NCI-H2107 treated with DMSO at 0.1 percent for 48 hours (cell line): Measurements from ENCODE around the gene CCDC18.
"Not testable (repeated sequence)": the region's sequence is repeated elsewhere in the genome, so short reads cannot be mapped to it uniquely, and the experiment has no call there.

Source experiments
- DNase-seq: peaks from one replicate; lab custom pipeline; 2025; ENCODE audit not compliant: unreplicated experiment; lab: John Stamatoyannopoulos, UW

The CCDC18 gene, protein sequence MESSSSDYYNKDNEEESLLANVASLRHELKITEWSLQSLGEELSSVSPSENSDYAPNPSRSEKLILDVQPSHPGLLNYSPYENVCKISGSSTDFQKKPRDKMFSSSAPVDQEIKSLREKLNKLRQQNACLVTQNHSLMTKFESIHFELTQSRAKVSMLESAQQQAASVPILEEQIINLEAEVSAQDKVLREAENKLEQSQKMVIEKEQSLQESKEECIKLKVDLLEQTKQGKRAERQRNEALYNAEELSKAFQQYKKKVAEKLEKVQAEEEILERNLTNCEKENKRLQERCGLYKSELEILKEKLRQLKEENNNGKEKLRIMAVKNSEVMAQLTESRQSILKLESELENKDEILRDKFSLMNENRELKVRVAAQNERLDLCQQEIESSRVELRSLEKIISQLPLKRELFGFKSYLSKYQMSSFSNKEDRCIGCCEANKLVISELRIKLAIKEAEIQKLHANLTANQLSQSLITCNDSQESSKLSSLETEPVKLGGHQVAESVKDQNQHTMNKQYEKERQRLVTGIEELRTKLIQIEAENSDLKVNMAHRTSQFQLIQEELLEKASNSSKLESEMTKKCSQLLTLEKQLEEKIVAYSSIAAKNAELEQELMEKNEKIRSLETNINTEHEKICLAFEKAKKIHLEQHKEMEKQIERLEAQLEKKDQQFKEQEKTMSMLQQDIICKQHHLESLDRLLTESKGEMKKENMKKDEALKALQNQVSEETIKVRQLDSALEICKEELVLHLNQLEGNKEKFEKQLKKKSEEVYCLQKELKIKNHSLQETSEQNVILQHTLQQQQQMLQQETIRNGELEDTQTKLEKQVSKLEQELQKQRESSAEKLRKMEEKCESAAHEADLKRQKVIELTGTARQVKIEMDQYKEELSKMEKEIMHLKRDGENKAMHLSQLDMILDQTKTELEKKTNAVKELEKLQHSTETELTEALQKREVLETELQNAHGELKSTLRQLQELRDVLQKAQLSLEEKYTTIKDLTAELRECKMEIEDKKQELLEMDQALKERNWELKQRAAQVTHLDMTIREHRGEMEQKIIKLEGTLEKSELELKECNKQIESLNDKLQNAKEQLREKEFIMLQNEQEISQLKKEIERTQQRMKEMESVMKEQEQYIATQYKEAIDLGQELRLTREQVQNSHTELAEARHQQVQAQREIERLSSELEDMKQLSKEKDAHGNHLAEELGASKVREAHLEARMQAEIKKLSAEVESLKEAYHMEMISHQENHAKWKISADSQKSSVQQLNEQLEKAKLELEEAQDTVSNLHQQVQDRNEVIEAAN (N-terminal part only)

DNA sequence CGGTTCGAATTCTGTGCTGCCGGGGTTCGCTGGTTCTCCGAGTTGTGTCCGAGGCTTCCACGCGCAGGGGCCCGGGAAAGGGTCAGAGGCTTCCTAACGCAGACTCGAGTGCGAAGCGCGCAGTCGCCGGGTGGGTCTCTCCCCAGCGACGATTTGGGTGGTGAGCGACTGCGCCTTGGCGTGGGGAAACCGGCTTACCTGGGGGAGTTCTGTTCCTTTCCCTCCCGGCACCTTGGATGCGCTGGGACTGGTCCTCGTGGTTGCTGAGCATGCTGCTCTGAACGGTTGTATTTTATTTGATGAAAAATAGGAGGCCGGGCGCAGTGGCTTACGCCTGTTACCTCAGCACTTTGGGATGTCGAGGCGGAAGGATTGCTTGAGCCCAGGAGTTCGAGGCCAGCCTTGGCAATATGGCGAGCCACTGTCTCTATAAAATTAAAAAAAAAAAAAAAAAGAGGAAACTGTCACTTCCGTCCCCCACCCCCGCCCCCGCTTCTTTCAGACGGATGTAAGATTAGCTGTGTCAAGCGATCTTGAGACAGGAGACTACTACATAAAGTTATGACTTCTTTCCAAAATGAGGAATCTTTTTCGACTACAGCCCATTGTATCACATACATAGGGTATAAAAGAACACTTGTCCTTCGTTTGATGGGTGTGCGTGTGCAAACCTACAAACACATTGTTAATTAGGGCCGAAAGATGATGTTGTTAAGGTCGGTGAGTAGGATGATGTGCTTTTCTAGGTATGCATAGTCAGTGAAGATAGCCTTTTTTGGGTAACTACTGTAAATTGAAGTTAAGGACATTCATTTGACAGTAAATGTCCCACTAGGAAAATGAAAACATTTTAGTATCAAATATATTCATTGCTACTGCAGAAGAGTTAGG, at the start of gene CCDC18:
CCDC18 (plus strand) TSS at position 2 of the 891 bp plus-strand sequence. CDS start 2,638 bp downstream, outside the sequence.
- DNase-seq, result no peak

DNA sequence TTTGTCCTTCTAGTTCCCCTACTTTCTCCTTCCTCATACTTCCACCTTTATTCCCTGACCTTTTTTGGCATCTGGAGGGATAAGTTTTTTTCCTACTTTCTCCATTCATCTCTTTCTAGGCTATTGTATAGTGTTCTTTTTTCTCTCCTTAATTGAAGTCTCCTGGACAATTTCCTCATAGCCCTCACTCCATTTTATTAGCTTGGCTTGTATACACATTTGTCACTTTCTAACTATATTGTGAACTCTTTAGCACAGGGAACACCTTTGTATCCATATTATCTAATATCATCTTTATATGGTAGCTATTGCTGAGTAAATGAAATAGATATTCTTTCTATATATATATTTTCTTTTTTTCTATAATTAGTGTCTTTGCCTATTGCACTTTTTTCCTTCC, 47.9 kb upstream of the CCDC18 start:
- DNase-seq, result no peak

DNA sequence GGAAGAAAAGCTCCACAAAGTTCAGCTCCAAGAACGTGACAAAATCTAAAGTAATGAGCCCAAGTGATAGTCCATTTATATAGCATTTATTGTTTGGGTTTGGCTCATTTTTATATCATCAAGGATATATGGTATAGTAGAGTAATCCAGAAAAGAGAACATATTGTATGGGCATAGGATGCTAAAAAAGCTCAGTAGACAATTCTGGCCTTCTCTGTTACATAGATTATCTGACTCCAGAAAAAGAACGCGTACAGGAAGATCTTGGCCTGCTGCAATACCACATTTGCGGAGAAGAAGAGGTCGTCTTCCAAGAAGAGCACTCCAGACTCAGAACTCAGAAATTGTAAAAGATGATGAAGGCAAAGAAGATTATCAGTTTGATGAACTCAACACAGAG, 44.1 kb upstream of the CCDC18 start:
- DNase-seq, result no peak

DNA sequence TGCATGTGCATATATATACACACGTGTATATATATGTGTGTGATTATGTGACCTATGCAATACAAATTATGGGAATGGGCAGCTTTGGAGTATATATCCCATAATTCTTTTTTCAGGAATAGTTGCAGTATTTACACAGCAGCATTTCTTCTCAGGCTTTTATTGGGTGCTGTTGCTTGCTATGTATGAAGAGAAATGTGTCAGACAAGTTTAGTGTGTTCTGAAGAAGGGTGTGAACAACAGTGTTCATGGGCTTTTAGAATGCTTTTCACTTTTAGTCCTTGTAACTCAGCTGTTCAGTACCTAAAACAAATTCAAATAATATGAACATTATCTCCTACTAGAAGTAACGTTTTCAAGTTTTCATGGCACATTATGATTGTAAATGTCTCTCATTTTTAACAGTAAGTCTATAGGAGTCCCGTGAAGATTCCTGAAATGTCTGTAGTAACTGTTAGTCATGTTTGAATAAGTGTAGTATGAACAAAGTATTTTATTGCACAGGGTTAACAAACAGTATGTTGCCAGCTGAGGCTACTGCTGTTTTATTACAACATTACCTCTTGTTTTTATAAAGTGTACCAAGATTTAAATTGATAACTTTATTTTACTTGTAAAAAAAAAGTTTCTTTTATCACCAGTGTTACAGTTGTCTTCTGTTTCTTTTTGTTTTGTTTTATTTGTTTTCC, 42.8 kb upstream of the CCDC18 start:
- DNase-seq, result no peak

DNA sequence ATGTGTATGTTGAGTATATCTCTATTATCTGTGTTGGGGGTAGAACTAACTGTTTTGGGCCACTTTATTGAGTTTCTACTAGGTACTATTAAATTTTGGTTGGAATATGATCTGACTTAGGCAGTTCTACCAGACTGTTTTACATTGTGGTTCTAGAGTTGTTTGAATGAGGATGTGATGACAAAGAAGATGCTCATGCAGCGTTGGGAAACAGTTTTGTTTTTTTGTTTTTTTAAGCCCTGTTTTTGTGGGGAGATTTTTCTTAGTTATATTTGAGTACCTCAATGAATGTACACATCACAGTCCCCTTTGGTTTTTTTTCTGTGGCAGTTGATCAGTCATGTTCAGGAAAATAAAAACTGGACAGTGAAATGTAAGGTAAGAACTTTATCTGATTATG, 40.4 kb upstream of the CCDC18 start:
- no peak for DNase-seq

DNA sequence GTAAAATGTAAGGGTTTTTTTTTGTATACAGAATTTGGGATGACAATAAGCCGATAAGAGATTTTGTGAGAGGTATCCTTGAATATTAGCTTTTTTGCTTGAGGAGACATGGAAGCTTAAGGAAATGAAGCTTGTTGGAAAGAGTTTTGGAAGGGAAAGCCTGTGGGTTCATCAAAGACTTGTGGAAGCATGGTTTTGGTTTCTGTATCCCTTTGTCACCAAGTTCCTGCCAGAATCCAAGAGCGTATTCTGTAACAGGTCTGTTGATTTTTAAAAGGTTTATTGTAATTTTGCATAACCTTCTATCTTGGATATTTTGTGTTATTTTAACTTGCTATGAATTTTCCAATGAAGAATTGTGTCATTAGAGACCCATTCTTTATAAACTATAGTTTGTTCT, 38.4 kb upstream of the CCDC18 start:
- DNase-seq, result no peak

DNA sequence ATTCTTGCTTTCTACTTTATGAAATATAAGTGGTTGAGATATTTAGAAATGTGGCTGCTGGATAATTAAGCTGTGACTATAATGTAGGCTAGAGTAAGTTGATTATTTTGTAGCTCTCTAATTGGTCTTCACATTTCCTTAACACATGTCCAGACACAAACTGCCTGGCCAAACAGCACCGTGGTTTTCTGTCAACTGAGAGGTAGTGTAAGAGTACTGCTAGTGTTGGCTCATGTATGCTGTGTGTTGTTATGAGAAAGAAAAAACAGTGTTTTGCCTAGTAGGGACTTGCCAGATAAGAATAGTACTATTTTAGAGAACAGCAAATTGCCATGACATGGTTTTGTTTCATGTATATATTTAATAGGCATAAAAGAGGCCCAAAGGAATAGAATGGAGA, 37.4 kb upstream of the CCDC18 start:
- DNase-seq, result no peak

DNA sequence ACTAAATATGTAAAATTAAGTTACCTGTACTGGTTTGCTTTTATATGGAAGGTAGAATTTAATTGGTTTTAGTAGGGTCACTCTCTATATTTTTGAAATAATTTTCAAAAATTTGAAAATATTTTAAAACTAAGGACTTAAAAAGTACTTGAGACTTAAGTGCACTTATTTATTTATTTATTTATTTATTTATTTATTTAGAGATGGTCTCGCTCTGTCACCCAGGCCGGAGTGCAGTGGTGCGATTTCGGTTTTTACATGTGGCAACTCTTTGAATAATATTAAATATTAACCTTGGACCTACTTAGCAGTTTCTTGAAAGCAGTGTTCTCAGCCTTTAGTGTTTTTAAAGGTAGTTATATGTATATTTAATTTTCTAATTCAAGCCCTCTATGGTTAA, 36.8 kb upstream of the CCDC18 start:
- no peak for DNase-seq

DNA sequence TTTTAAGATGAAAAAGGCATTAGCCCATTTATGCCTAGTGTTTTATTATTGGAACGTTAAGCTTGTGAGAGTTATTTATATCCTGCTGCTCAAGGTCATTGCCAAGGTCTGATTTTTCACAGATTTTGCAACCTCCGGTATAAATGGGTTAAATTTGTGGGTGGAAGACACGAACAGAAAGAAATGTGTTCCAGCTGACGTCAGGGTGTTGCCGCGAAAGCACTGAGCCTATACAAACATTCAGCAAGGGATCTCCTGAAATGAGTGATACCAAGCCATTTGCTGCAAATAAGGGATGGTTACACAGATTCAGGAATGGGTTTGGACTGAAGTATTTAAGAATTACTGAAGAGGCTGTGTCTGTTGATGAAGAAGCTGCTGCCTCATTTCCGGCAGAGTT, 32.5 kb upstream of the CCDC18 start:
- DNase-seq, result no peak

DNA sequence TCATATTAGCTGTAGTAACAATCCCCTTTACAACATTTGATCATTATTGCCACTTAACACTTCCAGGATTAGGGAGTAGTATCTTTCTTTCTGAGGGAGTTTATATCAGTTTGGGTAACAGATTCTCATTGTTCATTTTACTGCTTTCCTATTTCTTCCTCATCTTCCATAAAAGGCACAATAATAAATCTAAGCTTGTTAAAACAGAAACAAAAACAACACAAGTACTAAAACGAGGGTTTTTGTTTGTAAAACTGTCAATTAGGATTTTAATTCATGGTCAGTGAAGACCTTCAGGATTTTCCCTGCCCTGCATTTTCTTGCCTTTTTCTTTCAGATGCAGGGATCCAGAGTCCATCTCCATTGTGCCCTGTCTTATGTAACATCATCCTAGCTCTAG, 29.8 kb upstream of the CCDC18 start:
- DNase-seq, result no peak

DNA sequence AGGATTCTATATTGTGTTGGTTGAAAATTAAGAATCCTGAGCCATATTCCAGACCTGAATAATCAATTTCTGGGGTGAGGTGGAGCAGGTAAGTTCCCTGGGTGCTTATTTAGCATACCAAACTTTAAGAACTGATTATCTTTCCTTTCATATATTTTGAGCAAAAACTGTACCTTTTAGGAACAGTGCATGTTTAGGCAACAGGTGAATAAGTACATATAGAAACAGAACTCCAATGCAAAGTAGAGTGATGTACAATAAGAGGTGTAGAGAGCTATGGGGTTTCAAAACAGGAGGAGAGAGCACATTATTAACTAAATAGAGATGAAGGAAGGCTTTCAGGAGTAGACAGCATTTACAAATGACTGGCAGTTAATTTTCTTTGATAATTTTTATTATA, 29.1 kb upstream of the CCDC18 start:
- DNase-seq, result no peak

DNA sequence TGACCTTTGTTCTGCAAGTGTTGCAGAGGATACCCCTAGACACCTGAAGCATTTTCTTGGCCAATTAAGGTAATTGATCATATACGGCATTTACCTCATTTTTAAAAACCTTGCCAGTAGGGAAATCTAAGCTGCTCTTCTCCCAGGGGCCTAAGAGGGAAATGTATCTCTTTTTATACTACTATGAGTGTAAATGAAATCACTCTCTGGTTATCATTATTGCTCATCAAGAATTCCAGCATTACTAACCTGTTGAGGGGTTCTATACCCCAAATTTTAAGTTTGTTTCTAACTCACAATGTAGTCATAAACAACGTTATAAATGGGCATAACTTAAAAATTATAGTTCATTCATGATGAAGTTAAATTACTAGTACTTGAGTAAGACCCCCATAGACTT, 27.7 kb upstream of the CCDC18 start:
- no peak for DNase-seq

DNA sequence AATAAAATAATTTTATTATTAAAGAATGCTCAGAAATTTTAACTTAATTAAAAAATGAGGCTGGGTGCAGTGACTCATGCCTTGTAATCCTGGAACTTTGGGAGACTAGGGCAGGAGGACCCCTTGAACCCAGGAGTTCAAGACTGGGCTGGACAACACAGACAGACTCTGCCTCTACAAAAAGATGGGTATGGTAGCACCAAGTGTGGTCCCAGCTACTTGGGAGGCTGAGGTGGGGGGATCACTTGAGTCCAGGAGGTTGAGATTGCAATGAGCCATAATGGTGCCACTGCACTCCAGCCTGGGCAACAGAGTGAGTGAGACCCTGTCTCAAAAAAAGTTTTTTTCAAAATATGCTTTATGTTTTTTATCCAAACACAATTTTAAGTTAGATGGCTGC, 25.6 kb upstream of the CCDC18 start:
- no peak for DNase-seq

DNA sequence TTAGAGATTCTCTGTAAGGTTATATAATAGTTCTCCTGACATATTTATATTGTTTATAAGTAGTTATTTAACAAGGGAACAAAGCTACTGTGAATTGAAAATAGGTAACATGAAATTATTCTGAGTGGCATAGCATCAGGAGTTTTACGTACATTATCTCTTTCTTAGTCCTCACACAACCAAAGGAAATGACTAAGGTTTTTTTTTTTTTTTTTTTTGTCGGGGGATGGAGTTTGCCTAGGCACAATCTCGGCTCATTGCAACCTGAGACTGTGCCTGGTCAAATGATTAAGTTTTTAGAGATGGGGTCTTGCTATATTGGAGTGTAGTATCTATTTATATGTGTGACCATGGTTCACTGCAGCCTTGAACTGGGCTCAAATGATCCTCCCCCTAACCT, 25.2 kb upstream of the CCDC18 start:
- DNase-seq, result no peak

DNA sequence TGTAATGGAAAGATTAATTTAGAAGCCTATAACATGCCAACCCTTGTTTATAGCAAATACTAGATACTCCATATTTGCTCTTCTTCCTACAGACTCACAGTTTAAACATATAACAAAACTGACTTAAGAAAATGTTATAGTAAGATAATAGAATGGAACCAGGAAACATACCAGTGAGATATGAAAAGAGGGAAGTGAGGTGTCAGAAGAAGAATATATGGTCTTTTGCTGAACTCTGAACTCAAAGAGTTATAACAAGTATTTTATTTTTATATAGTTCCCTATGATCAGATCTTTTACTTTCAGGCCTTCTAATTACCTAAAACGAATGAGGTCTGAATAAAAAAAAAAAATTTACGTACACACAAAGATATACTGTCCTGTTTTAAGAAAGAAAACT, 21.2 kb upstream of the CCDC18 start:
- no peak for DNase-seq

DNA sequence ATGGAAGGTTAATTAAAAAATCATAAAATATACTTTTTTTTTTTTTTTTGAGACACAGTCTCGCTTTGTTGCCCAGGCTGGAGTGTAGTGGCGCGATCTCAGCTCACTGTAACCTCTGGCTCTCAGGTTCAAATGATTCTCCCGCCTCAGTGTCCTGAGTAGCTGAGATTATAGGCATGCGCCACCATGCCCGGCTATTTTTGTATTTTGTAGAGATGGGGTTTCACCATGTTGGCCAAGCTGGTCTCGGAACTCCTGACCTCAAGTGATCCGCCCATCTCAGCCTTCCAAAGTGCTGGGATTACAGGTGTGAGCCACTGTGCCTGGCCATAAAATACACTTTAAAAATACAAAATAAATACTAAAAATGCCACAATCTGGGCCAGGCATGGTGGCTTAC, 17.2 kb upstream of the CCDC18 start:
- not testable (repeated sequence) for DNase-seq

DNA sequence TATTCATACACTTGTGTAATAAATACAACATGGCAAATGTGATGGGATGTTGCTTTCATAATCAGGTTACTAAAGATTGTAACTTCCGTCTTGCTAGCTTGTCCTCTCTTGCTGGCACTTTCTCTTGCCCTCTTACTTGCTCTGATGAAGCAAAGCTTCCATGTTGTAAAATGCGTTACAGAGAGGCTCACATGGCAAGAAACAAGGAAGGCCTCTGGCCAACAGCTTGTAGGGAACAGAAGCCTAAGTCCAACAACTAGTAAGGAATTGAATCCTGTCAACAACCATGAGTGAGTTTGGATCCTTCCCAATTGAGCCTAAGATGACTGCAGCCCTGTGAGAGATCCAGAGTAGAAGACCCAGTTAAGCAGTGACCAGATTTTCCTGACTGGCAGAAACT, 15.7 kb upstream of the CCDC18 start:
- DNase-seq, result no peak

DNA sequence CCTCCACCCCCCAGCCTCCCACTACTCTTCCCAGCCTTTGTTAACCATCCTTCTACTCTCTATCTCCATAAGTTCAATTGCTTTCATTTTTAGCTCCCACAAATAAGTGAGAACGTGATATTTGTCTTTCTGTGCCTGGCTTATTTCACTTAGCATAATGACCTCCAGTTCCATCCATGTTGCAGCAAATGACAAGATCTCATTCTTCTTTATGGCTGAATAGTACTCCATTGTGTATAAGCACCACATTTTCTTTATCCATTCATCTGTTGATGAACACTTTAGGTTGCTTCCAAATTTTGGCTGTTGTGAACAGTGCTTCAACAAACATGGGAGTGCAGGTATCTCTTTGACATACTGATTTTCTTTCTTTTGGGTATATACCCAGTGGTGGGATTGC, 14.6 kb upstream of the CCDC18 start:
- not testable (repeated sequence) for DNase-seq

DNA sequence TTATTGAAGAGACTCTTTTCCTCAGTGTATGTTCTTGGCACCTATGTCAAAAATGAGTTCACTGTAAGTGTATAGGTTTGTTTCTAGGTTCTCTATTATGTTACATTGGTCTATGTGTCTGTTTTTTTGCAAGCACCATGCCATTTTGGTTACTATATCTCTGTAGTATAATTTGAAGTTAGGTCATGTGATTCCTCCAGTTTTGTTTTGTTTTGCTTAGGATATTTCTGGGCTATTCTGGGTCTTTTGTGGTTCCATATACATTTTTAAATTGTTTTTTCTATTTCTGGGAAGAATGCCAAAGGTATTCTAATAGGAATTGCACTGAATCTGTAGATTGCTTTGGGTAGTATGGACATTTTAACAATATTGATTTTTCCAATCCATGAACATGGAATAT, 13.5 kb upstream of the CCDC18 start:
- DNase-seq, result no peak

DNA sequence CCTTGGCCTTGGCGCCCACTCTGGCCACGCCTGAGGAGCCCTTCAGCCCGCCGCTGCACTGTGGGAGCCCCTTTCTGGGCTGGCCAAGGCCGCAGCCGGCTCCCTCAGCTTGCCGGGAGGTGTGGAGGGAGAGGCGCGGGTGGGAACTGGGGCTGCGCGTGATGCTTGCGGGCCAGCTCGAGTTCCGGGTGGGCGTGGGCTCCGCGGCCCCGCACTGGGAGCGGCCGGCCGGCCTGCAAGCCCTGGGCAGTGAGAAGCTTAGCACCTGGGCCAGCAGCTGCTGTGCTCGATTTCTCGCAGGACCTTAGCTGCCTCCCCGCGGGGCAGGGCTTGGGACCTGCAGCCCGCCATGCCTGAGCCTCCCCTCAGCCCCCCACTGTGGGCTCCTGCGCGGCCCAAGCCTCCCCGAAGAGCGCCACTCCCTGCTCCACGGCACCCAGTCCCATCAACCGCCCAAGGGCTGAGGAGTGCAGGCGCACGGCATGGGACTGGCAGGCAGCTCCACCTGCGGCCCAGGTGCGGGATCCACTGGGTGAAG, 10.3 kb upstream of the CCDC18 start:
- DNase-seq, result not testable (repeated sequence)
